AG08396 (cell line): ENCODE measurements around the gene CDC42SE2.
A peak's percentile ranks its signal among the peaks of the same experiment; 100 is the strongest.
"Not testable (repeated sequence)": the region's sequence is repeated elsewhere in the genome, so short reads cannot be mapped to it uniquely, and the experiment has no call there.

ENCODE experiments used
- DNase-seq: peaks from one replicate; pipeline ENCODE4 v3.0.0; 2012; ENCODE audit warnings: low spot score, mixed read lengths

Gene CDC42SE2

DNA sequence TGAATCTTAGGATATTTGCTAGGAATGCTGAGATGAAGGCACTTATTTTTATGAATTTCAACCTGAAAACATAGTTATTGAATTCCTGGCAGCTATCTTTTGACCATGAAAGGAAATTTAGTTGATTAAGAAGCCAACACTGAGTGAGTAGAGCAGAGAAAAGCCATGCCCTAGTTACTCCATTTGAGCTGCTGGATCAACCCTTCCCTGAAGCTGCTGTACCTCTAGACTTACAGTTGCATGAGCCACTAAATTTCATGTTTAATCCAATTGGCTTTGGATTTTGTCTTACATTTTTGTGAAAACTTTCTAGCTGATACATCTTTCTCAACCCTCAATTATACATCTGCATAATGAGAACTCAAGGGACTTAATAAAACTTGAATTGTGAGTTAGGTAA is 54.6 kb downstream of the CDC42SE2 start:
- DNase-seq = no peak

DNA sequence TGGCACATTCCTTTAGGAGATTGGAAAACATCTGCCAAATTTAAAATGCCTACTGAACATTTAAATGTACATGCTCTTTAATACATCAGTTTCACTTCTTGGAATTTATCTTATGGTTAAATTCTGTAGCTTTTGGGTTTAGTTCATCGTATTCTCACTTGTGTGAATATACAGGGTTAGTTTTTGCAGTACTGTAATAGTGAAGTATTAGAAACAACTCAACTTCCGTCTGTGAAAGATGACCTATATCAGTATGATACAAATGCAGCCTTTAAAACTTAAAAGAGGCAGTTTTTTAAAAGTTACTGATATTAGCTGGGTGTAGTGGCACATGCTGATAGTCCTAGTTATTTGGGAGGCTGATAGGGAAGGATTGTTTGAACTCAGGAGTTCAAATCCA is 57.2 kb downstream of the CDC42SE2 start:
- no peak for DNase-seq

DNA sequence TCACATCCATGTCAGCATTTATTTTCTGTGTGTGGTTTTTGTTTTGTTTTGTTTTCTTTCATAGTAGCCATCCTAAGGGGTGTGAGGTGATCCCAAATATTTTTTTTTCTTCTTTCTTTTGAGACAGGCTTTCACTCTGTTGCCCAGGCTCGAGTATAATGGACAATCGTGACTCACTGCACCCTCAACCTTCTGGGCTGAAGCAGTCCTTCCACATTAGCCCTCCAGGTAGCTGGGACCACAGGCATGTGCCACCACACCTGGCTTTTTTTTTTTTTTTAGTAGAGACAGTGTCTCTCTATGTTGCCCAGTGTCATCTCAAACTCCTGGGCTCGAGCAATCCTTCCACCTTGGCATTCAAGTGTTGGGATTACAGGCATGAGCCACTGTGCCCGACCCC is 59.1 kb downstream of the CDC42SE2 start:
- no peak for DNase-seq

DNA sequence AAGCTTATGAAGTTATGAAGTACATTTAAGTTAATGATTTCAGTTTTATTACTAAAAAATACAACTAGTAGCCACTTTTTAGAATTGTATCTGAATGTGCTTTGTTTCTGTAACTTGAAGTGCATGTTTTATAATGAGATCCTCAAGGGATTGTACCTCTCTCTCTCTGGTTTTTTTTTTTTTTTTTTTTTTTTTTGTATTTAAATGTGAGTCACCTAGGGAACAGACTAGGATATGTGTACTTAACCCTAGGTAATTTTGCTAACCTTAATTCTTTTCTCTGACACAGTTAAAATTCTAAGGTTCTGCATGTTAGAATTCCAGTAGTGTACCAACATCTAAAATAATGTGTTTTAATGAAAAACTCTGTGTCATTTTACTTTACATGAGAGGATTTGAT is 59.5 kb downstream of the CDC42SE2 start:
- DNase-seq = no peak

DNA sequence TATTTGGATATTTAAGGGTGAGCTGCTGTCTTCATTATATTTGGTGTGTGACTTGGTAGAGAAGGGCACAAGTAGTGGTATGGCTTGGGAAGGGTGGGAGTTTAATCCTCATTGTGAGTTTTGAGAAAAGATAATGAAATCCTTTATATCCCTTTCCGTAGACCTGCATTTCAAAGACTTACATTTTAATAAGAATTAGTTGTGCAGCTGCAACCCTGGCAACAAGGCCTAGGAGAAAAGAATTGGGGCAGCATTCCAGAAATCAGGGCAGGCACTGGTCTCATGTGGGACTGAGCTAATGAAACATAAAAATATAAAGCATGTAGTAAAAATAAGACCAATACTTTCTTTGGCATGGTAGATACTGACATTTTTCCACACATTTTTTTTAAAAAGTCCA is 60.5 kb downstream of the CDC42SE2 start:
- no peak for DNase-seq

DNA sequence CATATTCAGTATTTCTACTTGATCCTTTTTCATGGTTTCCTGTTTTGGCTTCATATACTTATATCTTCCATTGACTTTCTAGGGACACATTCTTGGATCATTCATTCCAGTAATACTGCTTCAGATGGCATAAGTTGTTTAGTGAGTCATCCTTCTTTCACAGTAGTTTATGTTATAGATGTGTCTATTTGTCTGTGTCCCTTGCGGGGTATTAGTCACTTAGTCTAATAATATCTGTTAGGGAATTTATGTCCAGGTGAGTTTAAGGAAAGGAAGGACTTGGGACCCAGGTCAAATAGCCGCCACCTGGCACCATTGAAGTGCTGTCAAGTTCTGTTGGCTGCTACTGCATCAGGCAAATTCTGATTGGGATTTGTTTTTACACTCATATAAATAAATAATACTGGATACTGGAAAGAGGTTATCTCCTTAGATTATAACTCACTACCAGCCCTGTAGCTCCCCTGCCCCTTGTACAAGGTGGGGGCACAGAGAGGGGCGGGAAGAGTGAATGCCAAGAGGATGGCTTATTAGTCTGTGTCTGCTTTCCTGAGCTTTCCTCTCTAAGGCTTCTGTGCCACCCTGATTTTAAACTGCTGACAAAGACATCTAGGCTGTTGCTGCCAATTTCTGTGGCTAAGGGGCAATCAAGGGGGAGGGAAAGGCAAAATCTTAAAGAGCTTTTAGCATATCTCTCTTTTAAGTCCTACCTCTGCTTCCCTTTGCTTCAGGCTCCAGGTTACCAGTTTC is 64.9 kb downstream of the CDC42SE2 start:
- peak; percentile 50 for DNase-seq

DNA sequence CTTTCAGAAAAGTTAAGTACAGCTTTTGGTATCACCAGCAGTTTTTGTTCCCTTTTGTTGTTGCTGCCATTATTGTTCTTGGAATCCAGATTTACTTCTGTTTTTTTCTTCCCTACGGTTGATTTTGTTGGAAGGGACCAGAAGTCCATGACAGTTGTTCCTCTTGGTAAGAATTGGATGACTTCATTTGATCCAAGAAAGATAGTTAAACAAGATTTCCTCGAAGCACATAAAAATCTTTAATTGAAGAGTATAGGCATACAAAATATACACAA is 65.4 kb downstream of the CDC42SE2 start:
- no peak for DNase-seq

DNA sequence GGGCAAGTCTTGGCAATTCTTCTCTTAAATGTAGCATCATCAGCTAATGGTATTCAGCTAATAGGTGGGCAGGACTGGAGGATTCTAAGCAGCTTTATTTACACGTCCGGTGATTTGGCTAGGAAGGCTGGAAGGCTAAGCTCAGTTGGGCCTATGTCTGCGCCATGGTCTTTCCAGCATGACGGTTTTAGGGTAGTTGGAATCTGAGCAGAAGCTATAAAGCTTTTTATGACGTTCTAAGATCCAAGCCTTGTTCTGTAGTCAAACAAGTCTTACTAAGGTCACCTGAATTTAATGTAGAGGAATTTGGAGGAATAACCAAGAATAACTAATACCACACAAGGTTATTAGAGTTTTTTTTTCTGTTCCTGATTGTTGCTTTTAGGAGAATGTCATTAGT is 66.2 kb downstream of the CDC42SE2 start:
- DNase-seq = no peak

DNA sequence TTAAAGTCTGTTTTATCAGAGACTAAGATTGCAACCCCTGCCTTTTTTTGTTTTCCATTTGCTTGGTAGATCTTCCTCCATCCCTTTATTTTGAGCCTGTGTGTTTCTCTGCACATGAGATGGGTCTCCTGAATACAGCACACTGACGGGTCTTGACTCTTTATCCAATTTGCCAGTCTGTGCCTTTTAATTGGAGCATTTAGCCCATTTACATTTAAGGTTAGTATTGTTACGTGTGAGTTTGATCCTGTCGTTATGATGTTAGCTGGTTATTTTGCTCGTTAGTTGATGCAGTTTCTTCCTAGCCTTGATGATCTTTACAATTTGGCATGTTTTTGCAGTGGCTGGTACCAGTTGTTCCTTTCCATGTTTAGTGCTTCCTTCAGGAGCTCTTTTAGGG is 71.9 kb downstream of the CDC42SE2 start:
- DNase-seq = not testable (repeated sequence)

DNA sequence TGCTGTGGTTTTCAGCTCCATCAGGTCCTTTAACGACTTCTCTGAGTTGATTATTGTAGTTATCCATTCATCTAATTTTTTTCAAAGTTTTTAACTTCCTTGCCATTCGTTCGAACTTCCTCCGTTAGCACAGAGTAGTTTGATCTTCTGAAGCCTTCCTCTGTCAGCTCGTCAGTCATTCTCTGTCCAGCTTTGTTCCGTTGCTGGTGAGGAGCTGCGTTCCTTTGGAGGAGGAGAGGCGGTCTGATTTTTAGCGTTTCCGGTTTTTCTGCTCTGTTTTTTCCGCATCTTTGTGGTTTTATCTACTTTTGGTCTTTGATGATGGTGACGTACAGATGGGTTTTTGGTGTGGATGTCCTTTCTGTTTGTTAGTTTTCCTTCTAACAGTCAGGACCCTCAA is 72.9 kb downstream of the CDC42SE2 start:
- not testable (repeated sequence) for DNase-seq

DNA sequence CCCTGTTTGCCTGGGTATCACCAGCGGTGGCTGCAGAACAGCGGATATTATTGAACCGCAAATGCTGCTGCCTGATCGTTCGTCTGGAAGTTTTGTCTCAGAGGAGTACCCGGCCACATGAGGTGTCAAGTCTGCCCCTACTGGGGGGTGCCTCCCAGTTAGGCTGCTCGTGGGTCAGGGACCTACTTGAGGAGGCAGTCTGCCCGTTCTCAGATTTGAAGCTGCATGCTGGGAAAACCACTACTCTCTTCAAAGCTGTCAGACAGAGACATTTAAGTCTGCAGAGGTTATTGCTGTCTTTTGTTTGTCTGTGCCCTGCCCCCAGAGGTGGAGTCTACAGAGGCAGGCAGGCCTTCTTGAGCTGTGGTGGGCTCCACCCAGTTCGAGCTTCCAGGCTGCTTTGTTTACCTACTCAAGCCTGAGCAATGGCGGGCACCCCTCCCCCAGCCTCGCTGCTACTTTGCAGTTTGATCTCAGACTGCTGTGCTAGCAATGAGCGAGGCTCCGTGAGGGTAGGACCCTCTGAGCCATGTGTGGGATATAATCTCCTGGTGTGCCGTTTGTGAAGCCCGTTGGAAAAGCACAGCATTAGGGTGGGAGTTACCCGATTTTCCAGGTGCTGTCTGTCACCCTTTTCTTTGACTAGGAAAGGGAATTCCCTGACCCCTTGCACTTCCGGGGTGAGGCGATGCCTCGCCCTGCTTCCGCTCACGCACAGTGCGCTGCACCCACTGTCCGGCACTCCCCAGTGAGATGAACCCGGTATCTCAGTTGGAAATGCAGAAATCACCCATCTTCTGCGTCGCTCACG is 73.6 kb downstream of the CDC42SE2 start:
- DNase-seq = not testable (repeated sequence)

DNA sequence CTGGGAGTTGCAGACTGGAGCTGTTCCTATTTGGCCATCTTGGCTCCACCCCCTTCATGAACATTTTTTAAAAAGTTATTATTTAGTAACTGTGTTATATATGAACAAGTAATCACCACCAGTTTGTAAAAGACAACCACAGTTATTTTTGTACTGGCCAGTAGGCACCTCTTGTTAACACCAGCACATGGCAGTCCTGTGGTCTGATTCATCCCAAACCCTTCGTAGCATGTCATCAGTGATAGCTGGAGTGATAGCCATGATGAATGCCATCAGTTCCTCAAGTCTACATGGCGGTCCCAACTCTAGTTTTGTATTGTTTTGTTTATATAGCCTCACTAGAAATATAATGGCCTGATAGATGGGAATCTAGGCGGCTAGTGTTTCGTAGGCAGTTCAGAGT is 74.2 kb downstream of the CDC42SE2 start:
- no peak for DNase-seq

DNA sequence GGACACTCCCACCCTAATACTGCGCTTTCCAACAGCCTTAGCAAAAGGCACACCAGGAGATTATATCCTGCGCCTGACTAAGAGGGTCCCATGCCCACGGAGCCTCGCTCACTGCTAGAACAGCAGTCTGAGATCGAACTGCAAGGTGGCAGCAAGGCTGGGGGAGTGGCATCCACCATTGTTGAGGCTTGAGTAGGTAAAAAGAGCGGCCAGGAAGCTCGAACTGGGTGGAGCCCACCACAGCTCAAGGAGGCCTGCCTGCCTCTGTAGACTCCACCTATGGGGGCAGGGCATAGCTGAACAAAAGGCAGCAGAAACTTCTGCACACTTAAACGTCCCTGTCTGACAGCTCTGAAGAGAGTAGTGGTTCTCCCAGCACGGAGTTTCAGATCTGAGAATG is 80.4 kb downstream of the CDC42SE2 start:
- not testable (repeated sequence) for DNase-seq

DNA sequence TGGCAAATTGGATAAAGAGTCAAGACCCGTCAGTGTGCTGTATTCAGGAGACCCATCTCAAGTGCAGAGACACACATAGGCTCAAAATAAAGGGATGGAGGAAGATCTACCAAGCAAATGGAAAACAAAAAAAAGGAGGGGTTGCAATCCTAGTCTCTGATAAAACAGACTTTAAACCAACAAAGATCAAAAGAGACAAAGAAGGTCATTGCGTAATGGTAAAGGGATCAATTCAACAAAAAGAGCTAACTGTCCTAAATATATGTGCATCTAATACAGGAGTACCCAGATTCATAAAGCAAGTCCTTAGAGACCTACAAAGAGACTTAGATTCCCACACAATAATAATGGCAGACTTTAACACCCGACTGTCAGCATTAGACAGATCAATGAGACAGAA is 82.4 kb downstream of the CDC42SE2 start:
- DNase-seq = not testable (repeated sequence)

DNA sequence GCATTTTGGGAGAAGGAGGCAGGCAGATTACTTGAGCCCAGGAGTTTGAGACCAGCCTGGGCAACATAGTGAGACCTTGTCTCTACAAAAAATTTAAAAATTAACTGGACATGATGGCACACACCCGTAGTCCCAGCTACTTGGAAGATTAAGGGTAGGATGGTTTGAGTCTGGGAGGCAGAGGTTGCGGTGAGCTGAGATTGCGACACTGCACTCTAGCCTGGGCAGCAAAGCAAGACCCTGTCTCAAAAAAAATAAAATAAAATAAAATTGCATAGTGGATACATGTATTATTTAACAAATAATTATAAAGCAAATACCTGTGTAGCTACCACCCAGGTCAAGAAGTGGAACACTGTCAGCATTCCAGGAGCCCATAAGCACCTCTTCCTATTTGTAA is 90.1 kb downstream of the CDC42SE2 start:
- DNase-seq = no peak

DNA sequence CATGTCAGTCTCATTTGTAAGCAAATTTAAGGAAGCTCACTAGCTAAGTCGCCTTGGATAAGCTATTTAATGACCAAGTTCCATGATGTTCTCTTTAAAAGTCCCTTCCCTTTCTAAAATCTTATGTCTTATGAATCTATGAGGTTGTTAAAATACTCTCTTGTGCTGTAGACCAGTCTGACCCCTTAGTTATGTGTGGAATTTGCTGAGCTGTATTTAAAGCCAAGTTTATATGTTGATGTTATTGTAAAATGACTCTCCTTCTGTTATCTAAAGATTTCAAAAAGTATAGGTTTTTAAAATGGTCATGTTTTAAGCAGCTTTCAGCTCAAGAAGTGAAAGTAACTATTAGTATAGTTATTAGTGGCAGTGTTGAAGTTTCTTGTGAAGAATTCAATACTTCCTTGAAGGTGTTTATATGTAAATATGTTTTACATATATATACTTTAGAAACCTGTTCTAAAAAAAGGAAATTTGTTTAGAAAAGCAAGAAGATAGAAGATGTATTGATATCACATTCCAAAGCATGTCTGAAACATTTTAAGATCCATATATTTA is 92.2 kb downstream of the CDC42SE2 start:
- peak; percentile 8 for DNase-seq

DNA sequence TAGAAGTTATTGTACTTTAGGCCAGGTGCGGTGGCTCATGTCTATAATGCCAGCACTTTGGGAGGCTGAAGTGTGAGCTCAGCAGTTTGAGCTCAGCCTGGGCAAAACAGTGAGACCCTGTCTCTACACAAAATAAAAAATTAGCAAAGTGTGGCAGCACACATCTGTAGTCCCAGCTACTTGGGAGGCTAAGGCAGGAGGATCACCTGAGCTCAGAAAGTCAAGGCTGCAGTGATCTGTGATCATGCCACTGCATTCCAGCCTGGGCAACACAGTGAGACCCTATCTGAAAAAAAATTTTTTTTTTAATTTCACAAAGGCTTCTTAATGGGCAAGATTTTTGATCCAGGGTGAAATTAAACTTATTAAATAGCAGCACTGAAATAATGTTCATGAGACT is 92.8 kb downstream of the CDC42SE2 start:
- no peak for DNase-seq

DNA sequence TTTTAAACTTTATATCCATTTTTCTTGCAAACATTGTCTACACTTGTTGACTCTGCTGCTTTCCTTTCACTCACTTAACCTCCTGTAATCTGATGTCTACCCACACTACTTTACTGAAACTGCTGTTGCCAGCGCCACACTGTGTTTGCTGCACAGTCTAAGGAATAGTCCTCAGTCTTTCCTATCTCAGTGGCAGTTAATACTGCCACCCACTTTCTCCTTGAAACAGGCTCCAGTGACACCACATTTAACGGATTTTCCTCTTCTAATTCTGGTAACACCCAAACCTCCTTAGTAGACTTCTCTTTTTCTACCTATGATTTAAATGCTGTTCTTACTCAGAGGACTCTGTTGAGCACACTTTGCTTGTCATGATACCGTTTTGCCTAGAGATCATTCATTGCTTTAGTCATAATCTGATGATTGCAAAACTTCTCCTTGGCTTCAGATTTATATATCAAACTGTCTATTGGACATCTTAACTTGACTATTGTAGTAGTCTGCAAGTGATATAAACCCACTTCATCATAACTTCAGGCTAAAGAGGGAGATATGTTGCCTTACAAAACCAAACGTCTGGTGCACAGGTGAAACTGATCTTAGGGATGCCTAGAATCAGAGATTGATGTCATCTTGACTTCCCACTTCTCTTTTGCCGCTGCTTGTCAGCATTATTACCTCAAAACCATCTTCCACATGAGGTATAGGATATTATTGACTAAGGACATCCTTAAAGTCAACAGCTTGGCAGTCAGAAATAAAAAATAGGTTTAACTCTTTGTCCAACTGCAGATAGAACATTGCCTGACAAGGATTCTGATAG is 94.1 kb downstream of the CDC42SE2 start:
- no peak for DNase-seq

DNA sequence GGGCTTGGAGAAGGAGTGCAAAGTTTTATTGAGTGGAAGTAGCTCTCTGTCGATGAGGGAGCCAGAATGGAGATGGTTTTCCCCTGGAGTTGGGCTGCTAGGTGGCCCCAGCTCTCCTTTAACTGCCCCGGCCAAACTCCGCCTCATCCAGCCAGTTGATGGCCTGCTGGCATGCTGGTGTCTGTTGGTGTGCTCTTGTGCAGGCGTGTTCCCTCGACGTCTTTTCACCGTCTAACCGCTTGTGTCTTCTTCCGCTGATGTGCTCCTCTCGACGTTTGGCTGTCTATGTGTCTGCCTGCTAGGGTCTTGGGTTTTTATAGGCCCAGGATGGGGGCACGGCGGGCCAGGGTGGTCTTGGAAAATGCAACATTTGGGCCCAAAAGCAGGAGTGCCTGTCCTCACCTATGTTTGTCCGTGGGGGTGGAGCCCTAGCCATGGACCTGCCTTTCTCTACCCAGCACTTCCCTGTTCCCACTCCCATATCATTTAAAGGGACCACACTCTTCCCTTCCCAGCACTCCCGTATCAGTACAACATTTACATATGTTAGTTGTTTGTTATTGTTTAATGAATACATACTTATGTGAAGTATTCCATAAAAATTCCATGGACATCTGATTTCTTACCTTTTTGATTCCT is 97.9 kb downstream of the CDC42SE2 start:
- no peak for DNase-seq

DNA sequence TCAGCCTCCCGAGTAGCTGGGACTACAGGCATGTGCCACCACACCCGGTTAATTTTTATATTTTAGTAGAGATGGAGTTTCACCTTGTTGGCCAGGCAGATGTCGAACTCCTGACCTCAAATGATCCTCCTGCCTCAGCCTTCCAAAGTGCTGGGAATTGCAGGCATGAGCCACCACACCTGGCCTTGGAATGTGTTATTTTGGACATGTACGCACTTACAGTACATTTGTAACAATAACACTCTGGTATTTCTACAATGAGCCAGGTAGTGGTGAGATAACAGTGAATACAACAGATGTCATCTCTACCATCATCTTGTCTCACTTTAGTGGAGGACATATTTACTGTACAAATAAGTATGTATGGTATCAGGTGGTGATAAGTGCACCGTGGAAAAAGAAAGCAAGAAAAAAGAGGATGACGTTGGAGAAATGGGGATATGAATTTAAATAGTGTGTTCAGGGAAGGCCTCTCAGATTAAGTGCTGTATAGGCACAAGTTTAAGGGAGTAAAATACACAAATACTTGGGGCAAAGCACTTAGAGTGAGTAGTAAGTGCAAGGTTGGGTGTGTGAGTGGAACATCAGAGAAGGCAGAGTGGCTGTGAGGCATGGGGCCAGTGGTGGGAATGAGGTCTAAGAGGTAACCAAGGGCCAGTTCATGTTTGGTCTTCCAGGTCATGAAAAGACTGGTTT is 100.1 kb downstream of the CDC42SE2 start:
- DNase-seq = no peak

DNA sequence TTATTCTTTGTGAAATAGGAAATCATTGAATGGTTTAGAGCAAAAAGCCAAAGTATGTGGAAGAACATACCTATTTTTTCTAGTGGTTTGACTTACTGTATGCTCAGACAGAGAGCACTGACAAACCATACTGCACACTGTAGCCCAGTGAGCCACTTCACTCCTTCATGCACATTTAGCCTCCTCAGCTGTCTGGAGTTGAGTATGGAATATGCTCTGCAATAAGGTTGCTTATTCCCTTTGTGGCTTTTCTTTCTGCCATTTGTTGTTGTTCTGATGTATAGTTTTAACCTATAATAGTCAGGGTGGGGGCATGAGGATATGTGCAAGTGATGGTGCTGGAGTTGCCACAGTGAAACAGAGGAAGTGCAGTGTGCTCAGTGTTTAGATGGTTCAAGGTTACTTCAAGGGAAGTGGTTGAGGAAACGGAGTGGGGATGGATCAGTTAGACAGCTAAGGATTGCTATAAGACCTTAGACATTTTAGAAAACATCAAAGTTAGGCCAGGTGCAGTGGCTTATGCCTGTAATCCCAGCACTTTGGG is 100.7 kb downstream of the CDC42SE2 start:
- no peak for DNase-seq
